Raji (cell line): Measurements from ENCODE around the gene TECRL.

Source experiments
- POLR2A ChIP-seq: IDR thresholded peaks from 2 replicates; pipeline ENCODE4 v1.6.1; 2011; ENCODE audit warnings: low read depth, low read length, control low read depth; ENCODE audit not compliant: insufficient read depth

The TECRL gene

DNA sequence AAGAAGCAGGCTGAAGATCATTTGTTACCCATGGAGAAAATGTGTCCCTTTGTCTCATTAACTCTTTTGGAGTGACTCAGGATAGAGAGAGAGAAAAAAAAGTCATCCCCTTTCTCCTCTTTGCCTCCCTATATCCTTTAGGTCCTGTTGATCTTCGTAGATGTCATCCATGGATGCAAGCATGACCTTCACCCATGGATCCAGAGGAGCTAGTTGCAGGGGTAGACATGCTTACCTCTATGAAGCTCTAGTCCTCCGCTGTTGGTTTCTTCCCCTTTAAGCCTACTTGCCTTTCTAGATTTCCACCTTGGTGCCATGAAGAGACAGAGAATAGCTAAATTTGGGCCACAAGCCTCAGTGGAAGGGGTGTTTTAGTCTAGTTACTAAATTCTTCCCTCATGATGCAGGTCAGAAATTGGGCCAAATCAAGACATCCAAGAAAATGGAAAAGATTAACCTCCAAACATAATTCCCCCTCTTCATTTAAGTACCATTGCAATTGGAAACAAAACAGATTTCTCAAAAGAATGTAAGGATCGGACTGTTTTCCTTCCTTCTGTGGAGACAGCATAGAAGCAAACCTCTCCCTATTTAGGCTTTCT lies 178.4 kb downstream of the TECRL start:
- TF ChIP-seq POLR2A = no peak
